ENCODE measurements around the gene STK26.

DNA sequence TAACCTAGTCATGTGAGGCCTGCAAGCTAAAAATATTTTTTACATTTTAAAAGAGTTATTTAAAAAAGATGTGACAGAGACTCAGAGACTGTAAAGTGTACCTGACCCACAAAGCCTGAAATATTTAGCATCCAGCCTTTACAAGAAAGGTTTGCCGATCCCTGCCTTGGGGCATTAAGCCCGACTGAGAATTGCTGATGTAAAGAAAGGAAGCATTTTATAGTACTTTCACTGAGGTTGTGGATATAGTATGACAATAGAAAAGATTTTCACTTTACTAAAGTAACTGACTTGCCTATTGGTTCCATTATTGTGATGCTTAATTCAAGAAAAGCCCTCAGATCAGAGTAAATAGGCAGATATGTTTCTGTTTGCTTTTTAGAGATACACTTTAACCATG, 17.0 kb downstream of the STK26 start:
- TF ChIP-seq, protein P1, sequence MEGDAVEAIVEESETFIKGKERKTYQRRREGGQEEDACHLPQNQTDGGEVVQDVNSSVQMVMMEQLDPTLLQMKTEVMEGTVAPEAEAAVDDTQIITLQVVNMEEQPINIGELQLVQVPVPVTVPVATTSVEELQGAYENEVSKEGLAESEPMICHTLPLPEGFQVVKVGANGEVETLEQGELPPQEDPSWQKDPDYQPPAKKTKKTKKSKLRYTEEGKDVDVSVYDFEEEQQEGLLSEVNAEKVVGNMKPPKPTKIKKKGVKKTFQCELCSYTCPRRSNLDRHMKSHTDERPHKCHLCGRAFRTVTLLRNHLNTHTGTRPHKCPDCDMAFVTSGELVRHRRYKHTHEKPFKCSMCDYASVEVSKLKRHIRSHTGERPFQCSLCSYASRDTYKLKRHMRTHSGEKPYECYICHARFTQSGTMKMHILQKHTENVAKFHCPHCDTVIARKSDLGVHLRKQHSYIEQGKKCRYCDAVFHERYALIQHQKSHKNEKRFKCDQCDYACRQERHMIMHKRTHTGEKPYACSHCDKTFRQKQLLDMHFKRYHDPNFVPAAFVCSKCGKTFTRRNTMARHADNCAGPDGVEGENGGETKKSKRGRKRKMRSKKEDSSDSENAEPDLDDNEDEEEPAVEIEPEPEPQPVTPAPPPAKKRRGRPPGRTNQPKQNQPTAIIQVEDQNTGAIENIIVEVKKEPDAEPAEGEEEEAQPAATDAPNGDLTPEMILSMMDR (IDR thresholded peaks at IDR 0.05; ENCODE audit: low read depth, low read length, missing input control), result no peak
- TF ChIP-seq YY1 (IDR thresholded peaks at IDR 0.05) (no peak), HNF4G (IDR thresholded peaks at IDR 0.05) (no peak)
